Measurements from ENCODE around the gene MAN1A2.

Gene MAN1A2

DNA sequence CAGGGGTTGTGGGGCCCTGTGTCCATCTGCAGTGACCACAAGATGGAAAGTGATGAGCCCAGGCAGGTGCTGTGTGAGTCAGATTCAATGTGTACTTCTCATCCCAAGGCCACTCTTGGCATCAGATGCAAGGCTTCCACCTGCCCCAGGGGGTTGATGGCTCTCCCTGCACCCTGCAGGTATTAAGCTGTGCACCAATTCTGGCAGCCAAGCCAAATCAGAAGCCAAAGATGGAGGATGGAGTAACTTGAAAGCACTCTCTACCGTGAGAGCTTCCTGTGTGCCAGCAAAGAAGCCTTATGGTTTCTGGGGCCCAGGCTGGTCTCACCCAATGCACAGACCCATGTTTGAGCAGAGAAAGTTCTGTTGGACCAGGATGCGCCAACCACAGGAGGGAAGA lies 194.3 kb downstream of the MAN1A2 start:
- H3K36me3 ChIP-seq (ENCODE audit: control insufficient read depth, insufficient read depth, low read length), result no peaks in the 10 kb centered on the region
- H3K27me3 ChIP-seq (replicated peaks; ENCODE audit: control insufficient read depth, insufficient read depth, low read length), result peaks cover 3% of the 10 kb centered on the region
- H3K4me3 ChIP-seq (replicated peaks; ENCODE audit: low read depth, low read length), result no peak overlapping the region
- DNase-seq (ENCODE audit: extremely low read depth, insufficient read length), result no peak
- no peak for TF ChIP-seq CTCF (IDR thresholded peaks at IDR 0.05; ENCODE audit: insufficient read depth, low read length, poor library complexity, severe bottlenecking)

DNA sequence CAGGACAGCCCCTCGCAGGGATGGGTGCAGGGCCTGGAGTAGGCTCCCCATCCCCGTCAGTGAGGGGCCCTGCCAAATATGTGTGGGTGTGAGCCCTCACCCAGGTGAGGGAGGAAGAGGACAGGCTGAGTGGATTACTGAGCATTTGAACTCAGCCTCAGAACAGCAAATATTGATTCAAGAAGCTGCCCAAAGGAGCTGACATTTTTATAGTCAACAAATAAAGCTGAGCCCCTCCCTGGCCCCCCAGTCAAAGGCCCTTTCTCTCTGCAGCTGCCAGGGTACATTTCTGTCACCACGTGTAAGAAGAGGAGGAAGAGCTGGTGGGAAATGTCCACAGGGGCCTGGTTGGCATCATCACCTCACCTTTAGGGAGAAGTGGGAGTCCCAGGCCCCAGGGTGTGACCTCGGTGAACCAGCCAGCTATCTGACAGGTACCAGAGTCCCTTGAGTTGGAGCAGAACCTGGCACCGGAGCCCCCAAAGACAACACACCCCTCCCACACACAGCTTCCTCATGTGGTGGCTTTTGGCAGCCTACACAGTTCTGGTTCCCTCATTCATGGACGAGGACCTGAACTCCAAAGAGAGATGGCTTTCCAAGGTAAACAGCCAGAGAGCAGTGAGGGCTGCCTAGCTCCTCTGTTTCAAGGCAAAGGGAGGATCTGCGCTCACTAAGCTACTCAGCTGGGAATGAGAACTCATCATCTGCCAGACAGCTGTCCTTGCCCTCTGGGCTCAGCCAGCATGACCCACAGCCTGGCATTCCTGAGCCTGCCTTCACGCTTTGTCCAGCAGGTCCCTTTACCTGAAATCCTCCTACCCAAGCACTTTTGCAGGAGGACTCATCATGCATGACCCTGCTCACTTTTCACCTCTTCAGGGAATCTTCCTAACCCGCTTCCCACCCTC lies 195.6 kb downstream of the MAN1A2 start:
- Histone ChIP-seq H3K36me3 (ENCODE audit: control insufficient read depth, insufficient read depth, low read length) (no peaks in the 10 kb centered on the region), H3K27me3 (replicated peaks; ENCODE audit: control insufficient read depth, insufficient read depth, low read length) (peaks cover 5% of the 10 kb centered on the region), H3K4me3 (replicated peaks; ENCODE audit: low read depth, low read length) (no peak overlapping the region)
- DNase-seq (ENCODE audit: extremely low read depth, insufficient read length), result no peak
- TF ChIP-seq CTCF (IDR thresholded peaks at IDR 0.05; ENCODE audit: insufficient read depth, low read length, poor library complexity, severe bottlenecking), result no peak

- DNase-seq (ENCODE audit: extremely low read depth, insufficient read length), result no peak
- H3K4me3 ChIP-seq (replicated peaks; ENCODE audit: low read depth, low read length), result no peak overlapping the region
- TF ChIP-seq CTCF (IDR thresholded peaks at IDR 0.05; ENCODE audit: insufficient read depth, low read length, poor library complexity, severe bottlenecking), result no peak
These were observed 196.2 kb downstream of the MAN1A2 start for GRCh38 chr1:117563492-117563875.

DNA sequence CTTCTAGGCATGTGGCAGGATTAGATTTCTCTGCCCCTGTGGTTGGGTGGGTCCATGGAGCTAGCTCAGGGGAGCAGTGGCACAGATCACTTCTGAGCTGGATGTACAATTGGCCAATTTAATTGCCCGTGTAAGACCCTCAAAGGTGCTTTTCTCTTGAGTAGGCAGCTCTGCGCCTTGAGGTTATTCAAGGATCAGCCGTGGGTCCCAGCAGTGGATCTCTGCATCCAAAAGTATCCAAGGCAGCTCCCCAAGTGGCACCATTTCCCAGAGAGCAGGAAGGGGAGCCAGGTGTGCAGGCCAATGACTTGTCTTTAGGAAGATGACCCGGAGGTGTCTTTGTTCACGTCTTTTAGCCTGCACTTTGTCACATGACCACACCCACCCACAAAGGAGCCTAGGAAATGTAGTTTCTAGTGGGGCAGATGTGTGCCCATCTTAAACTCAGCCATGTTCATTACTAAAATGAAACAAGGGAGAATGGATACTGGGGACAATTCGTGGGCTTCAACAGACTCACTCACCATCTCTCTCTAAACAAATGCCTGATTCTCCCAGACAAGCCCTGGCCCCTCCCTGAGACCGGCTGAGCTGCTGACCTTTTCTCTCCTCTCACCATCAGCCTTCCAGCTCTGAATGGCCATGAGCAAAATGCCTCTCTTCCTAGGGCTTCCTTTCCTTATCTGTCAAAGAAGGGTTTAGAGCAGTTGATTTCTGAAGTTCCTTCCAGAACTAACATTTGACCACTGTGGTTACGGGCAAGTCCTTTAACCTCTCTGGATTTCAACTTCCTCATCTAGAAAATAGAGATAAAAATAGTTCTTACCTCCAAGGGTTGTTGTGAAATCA lies 197.2 kb downstream of the MAN1A2 start:
- TF ChIP-seq CTCF (IDR thresholded peaks at IDR 0.05; ENCODE audit: insufficient read depth, low read length, poor library complexity, severe bottlenecking), result no peak
- DNase-seq (ENCODE audit: extremely low read depth, insufficient read length), result no peak
- H3K27me3 ChIP-seq (replicated peaks; ENCODE audit: control insufficient read depth, insufficient read depth, low read length), result peaks cover 5% of the 10 kb centered on the region
- no peaks in the 10 kb centered on the region for H3K36me3 ChIP-seq (ENCODE audit: control insufficient read depth, insufficient read depth, low read length)
- no peak overlapping the region for H3K4me3 ChIP-seq (replicated peaks; ENCODE audit: low read depth, low read length)

More at GRCh38 chr1:117563492-117563875, 196.2 kb downstream of the MAN1A2 start:
- Histone ChIP-seq H3K27me3 (replicated peaks; ENCODE audit: control insufficient read depth, insufficient read depth, low read length) (peaks cover 5% of the 10 kb centered on the region), H3K36me3 (ENCODE audit: control insufficient read depth, insufficient read depth, low read length) (no peaks in the 10 kb centered on the region)

DNA sequence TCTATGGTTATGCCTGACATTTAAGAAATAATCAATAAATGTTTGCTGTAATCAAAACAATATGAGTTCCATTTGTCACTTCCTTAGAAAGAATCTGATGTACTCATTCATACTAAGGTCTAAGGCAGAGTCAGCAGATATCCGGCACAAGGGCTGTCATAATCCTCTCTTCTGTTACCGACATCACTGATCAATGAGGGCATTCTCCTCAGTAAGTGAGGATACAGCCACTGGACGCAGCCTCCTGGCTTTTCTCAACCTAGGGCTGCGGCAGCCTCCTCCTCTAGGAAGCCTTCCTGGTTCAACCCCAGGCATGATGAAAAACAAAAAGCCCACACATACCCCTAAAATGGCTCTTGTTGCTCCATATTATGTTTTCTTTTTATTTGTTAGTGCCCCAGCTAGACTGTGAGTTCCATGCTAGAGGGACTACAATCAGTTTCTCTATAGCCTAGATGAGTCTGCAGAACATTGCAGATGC lies 197.9 kb downstream of the MAN1A2 start:
- no peak overlapping the region for H3K4me3 ChIP-seq (replicated peaks; ENCODE audit: low read depth, low read length)

More for the DNA sequence above, 197.9 kb downstream of the MAN1A2 start:
- H3K36me3 ChIP-seq (ENCODE audit: control insufficient read depth, insufficient read depth, low read length), result no peaks in the 10 kb centered on the region
- peaks cover 5% of the 10 kb centered on the region for H3K27me3 ChIP-seq (replicated peaks; ENCODE audit: control insufficient read depth, insufficient read depth, low read length)
- DNase-seq (ENCODE audit: extremely low read depth, insufficient read length), result no peak
- TF ChIP-seq CTCF (IDR thresholded peaks at IDR 0.05; ENCODE audit: insufficient read depth, low read length, poor library complexity, severe bottlenecking), result no peak

Data from GM06990 (cell line).